A549 (cell line): ENCODE data around the gene PLA2G1B. TPM values are rescaled to one million over a fixed set of nuclear protein-coding genes. Genes with fewer than 3 reads are reported as not detected.

Source experiments
- CBX2 ChIP-seq: fragments of 200-600 bp; sonication (generic); IDR thresholded peaks from 2 replicates; pipeline ENCODE4 v1.6.1; 2016; ENCODE audit warnings: low read depth, mild to moderate bottlenecking, borderline replicate concordance
- CBX8 ChIP-seq: fragments of 200-600 bp; sonication (generic); IDR thresholded peaks from 2 replicates; pipeline ENCODE4 v1.6.1; 2016
- CEBPB ChIP-seq, 2 experiments: fragments of >200 bp in 1 of 2; sonication (Bioruptor Twin) in 1 of 2; formaldehyde crosslinking in 1 of 2; IDR thresholded peaks; 2 replicates each; pipeline ENCODE4 v1.6.1; 2012 to 2016
- CHD2 ChIP-seq: fragments of 150-350 bp; IDR thresholded peaks from 2 replicates; pipeline ENCODE4 v1.6.1; 2014; ENCODE audit warnings: low read length; ENCODE audit not compliant: partially characterized antibody
- CTCF ChIP-seq: fragments of >200 bp; sonication (Bioruptor Twin); formaldehyde crosslinking; IDR thresholded peaks from 3 replicates; pipeline ENCODE4 v1.5.1; 2016
- E2F6 ChIP-seq: IDR thresholded peaks from 2 replicates; pipeline ENCODE4 v1.6.1; 2012; ENCODE audit warnings: low read depth, borderline replicate concordance
- EP300 ChIP-seq, 2 experiments: fragments of >200 bp; sonication (Bioruptor Twin); formaldehyde crosslinking; IDR thresholded peaks; 2 replicates in 1 of 2; 3 replicates in 1 of 2; pipeline ENCODE4 v1.6.1; 2016 to 2017
- ESRRA ChIP-seq: fragments of 150-350 bp; IDR thresholded peaks from 2 replicates; pipeline ENCODE4 v1.6.1; 2014; ENCODE audit warnings: mild to moderate bottlenecking, low read length, borderline replicate concordance
- FOSL2 ChIP-seq, 2 experiments: fragments of 450-650 bp in 1 of 2; fragments of >200 bp in 1 of 2; sonication (Bioruptor Twin) in 1 of 2; formaldehyde crosslinking; IDR thresholded peaks; 2 replicates each; pipeline versions ENCODE4 v1.5.0 to v1.6.1; 2016 to 2020; ENCODE audit warnings: mild to moderate bottlenecking in 1 of 2, moderate library complexity in 1 of 2
- FOXS1 ChIP-seq: fragments of 250-450 bp; sonication (Bioruptor Pico); IDR thresholded peaks from 2 replicates; pipeline ENCODE4 v1.5.0; 2020; ENCODE audit warnings: mild to moderate bottlenecking, moderate library complexity
- HDAC2 ChIP-seq: fragments of 200-600 bp; sonication (generic); IDR thresholded peaks from 2 replicates; pipeline ENCODE4 v1.6.1; 2016
- HEYL ChIP-seq: fragments of 250-450 bp; sonication (Bioruptor Pico); IDR thresholded peaks from 2 replicates; pipeline ENCODE4 v1.8.0; 2021; ENCODE audit warnings: mild to moderate bottlenecking, moderate library complexity
- HMGXB4 ChIP-seq: fragments of 250-450 bp; sonication (Bioruptor Pico); IDR thresholded peaks from 2 replicates; pipeline ENCODE4 v1.5.0; 2021; ENCODE audit warnings: mild to moderate bottlenecking, moderate library complexity, borderline replicate concordance
- HOXA7 ChIP-seq: fragments of 250-450 bp; sonication (Bioruptor Pico); IDR thresholded peaks from 2 replicates; pipeline ENCODE4 v1.5.0; 2020; ENCODE audit warnings: mild to moderate bottlenecking, moderate library complexity
- HOXB13 ChIP-seq: fragments of 250-450 bp; sonication (Bioruptor Pico); IDR thresholded peaks from 2 replicates; pipeline ENCODE4 v1.5.0; 2020; ENCODE audit warnings: low read depth, mild to moderate bottlenecking, moderate library complexity
- HOXB5 ChIP-seq: fragments of 250-450 bp; sonication (Bioruptor Pico); IDR thresholded peaks from 2 replicates; pipeline ENCODE4 v1.5.0; 2020; ENCODE audit warnings: mild to moderate bottlenecking, moderate library complexity
- JUN ChIP-seq, 2 experiments: fragments of >200 bp; sonication (Bioruptor Twin); formaldehyde crosslinking; IDR thresholded peaks; 2 replicates in 1 of 2; 3 replicates in 1 of 2; pipeline ENCODE4 v1.6.1; 2016 to 2017
- KDM1A ChIP-seq: fragments of 200-600 bp; sonication (generic); IDR thresholded peaks from 2 replicates; pipeline ENCODE4 v1.6.1; 2016; ENCODE audit warnings: low read depth, mild to moderate bottlenecking
- KDM5A ChIP-seq: fragments of 200-600 bp; sonication (generic); IDR thresholded peaks from 2 replicates; pipeline ENCODE4 v1.6.1; 2016; ENCODE audit warnings: antibody characterized with exemption, mild to moderate bottlenecking
- MAFK ChIP-seq: fragments of 450-650 bp; IDR thresholded peaks from 2 replicates; pipeline ENCODE4 v1.6.1; 2014; ENCODE audit not compliant: partially characterized antibody
- MAZ ChIP-seq: fragments of 150-350 bp; IDR thresholded peaks from 2 replicates; pipeline ENCODE4 v1.6.1; 2014; ENCODE audit warnings: antibody characterized with exemption, low read depth, low read length, borderline replicate concordance
- MYC ChIP-seq: IDR thresholded peaks from 2 replicates; pipeline ENCODE4 v1.6.1; 2012; ENCODE audit warnings: mild to moderate bottlenecking, inconsistent platforms, low read length, improper control_type of control experiment, borderline replicate concordance
- NR3C1 ChIP-seq: fragments of >200 bp; sonication (Bioruptor Twin); formaldehyde crosslinking; IDR thresholded peaks from 3 replicates; pipeline ENCODE4 v1.6.1; 2017
- POLR2A ChIP-seq: IDR thresholded peaks from 2 replicates; pipeline ENCODE4 v1.6.1; 2012; ENCODE audit warnings: mild to moderate bottlenecking, low read length
- RAD21 ChIP-seq, 2 experiments: fragments of >200 bp in 1 of 2; sonication (Bioruptor Twin) in 1 of 2; formaldehyde crosslinking in 1 of 2; IDR thresholded peaks in 1 of 2; conservative IDR thresholded peaks in 1 of 2; 2 replicates in 1 of 2; 3 replicates in 1 of 2; pipeline ENCODE4 v1.6.1; 2012 to 2018; ENCODE audit warnings: inconsistent platforms in 1 of 2
- REST ChIP-seq: fragments of 200-600 bp; sonication (generic); IDR thresholded peaks from 2 replicates; pipeline ENCODE4 v1.6.1; 2016; ENCODE audit warnings: antibody characterized with exemption, mild to moderate bottlenecking, moderate library complexity
- RFX5 ChIP-seq: fragments of 450-650 bp; IDR thresholded peaks from 2 replicates; pipeline ENCODE4 v1.7.1; 2014; ENCODE audit warnings: antibody characterized with exemption, mild to moderate bottlenecking, moderate library complexity
- TFCP2L1 ChIP-seq: fragments of 250-450 bp; sonication (Bioruptor Pico); IDR thresholded peaks from 2 replicates; pipeline ENCODE4 v1.5.0; 2021; ENCODE audit warnings: mild to moderate bottlenecking
- TP53 ChIP-seq: fragments of 250-450 bp; sonication (Bioruptor Pico); IDR thresholded peaks from 2 replicates; pipeline ENCODE4 v1.5.0; 2021; ENCODE audit warnings: mild to moderate bottlenecking, moderate library complexity
- ZC3H11A ChIP-seq: fragments of 450-650 bp; IDR thresholded peaks from 2 replicates; pipeline ENCODE4 v1.6.1; 2014; ENCODE audit warnings: antibody characterized with exemption, mild to moderate bottlenecking
- ZFP36 ChIP-seq: fragments of 450-650 bp; IDR thresholded peaks from 2 replicates; pipeline ENCODE4 v1.6.1; 2014; ENCODE audit warnings: borderline replicate concordance; ENCODE audit not compliant: partially characterized antibody
- ZNF302 ChIP-seq: fragments of 250-450 bp; sonication (Bioruptor Pico); IDR thresholded peaks from 2 replicates; pipeline ENCODE4 v1.9.0; 2021; ENCODE audit warnings: inconsistent platforms, mild to moderate bottlenecking, moderate library complexity
- ZSCAN20 ChIP-seq: fragments of 250-450 bp; sonication (Bioruptor Pico); IDR thresholded peaks from 2 replicates; pipeline ENCODE4 v1.8.0; 2022; ENCODE audit warnings: mild to moderate bottlenecking, moderate library complexity
- polyA plus RNA-seq, 4 experiments: library from polyadenylated mRNA; depleted of rRNA in 3 of 4; stranded (reverse); fragments of >200 nt; fragmentation: RNase III in 1 of 4; extraction: RNeasy Plus Mini Kit Qiagen cat#74134 plus additional on column Dnase treatment in 1 of 4; gene quantifications; 2 replicates in 3 of 4; 3 replicates in 1 of 4; pipeline ENCODE4 v1.2.3, GENCODE V29; 2011 to 2017

PLA2G1B gene
- polyA plus RNA-seq, 2 of the 4 experiments (the other 2 are of a cell fraction): 0.21 TPM; not detected in 1

GRCh38 chr12:120317224-120318105, 10.1 kb downstream of the PLA2G1B start (continued):
- TF ChIP-seq HEYL: peak; percentile 79; the same call in 1 of the 2 replicates
- TF ChIP-seq TFCP2L1 (CRISPR knock-in tag): no peak
- TF ChIP-seq E2F6: peak; percentile 95
- TF ChIP-seq MAZ: no peak
- no peak for TF ChIP-seq HOXA7 (CRISPR knock-in tag)
- peak; percentile 89 for TF ChIP-seq POLR2A
- no peak for TF ChIP-seq HDAC2
- TF ChIP-seq MAFK: no peak
- peak; percentile 92 for TF ChIP-seq HOXB5
- no peak for TF ChIP-seq KDM5A
- peak; percentile 93 for TF ChIP-seq FOXS1 (CRISPR knock-in tag)
- TF ChIP-seq ESRRA: no peak
- peak; percentile 61 for TF ChIP-seq CTCF
- TF ChIP-seq MYC: peak; percentile 81; the same call in 1 of the 2 replicates
- TF ChIP-seq EP300 (IDR thresholded peaks at IDR 0.05): no peak
- TF ChIP-seq CHD2: no peak
- TF ChIP-seq RAD21 (conservative IDR thresholded peaks at IDR 0.05 in 1 of 2, IDR thresholded peaks at IDR 0.05 in 1 of 2): 0 out of 5 replicates have a peak, but pooled peaks have one; percentile 20 to 30
- TF ChIP-seq ZFP36: no peak
- TF ChIP-seq RFX5: 0 out of 2 replicates have a peak, but pooled peaks have one; percentile 20
- TF ChIP-seq ZC3H11A: no peak
- TF ChIP-seq NR3C1: no peak
- TF ChIP-seq ZSCAN20 (CRISPR knock-in tag): peak; percentile 88; the same call in 1 of the 2 replicates
- no peak for TF ChIP-seq HMGXB4 (CRISPR knock-in tag)
- no peak for TF ChIP-seq REST
- peak; percentile 81; the same call in 1 of the 2 replicates for TF ChIP-seq ZNF302
- TF ChIP-seq CBX2: no peak
- TF ChIP-seq JUN (IDR thresholded peaks at IDR 0.05): peak; percentile 30 to 70; a peak in 3 of 5 replicates
- TF ChIP-seq TP53 (CRISPR knock-in tag): no peak
- TF ChIP-seq KDM1A: no peak
- TF ChIP-seq CEBPB (IDR thresholded peaks at IDR 0.05): peak in 1 of 2 experiments; percentile 53; a peak in 1 of 4 replicates
- TF ChIP-seq FOSL2 (IDR thresholded peaks at IDR 0.05): no peak
- peak; percentile 62 for TF ChIP-seq FOSL2 (CRISPR knock-in tag; IDR thresholded peaks at IDR 0.05)
- TF ChIP-seq CBX8: no peak
- TF ChIP-seq HOXB13 (CRISPR knock-in tag): peak; percentile 93; the same call in 1 of the 2 replicates
